HCT116 (cell line): ENCODE results near the gene DPYD. TPM values are rescaled to one million over a fixed set of nuclear protein-coding genes. Genes with fewer than 3 reads are reported as not detected.

ENCODE experiments used
- ATAC-seq: fragments of 200-7000 bp; cut with Tn5 transposase; 2 replicates; pipeline ENCODE4 v1.9.1; 2020; ENCODE audit warnings: mild to moderate bottlenecking, moderate library complexity
- BruUV-seq: library from RNA; stranded (reverse); fragments of 400-500 nt; replicated peaks from 2 replicates; lab custom pipeline; 2021; lab: Mats Ljungman, UMichigan
- CTCF ChIA-PET: fragments of 300-600 bp; sonication (Branson Sonifier 250); formaldehyde crosslinking; loops from one replicate; lab custom pipeline; 2021; ENCODE audit warnings: antibody characterized with exemption; lab: Charles Lee
- POLR2A ChIA-PET: fragments of 300-600, 350-600 bp; sonication (Branson Sonifier 250); formaldehyde crosslinking; loops from one replicate; lab custom pipeline; 2021; ENCODE audit warnings: antibody characterized with exemption; lab: Charles Lee
- RAD21 ChIA-PET, 2 experiments: fragments of 300-600 bp; sonication (Branson Sonifier 250); formaldehyde crosslinking; loops; one replicate each; lab custom pipeline; 2023; ENCODE audit warnings: low total read pairs in 2 of 2; ENCODE audit not compliant: uncharacterized antibody in 2 of 2, unreplicated experiment in 2 of 2, low non-redundant PET in 1 of 2; lab: Charles Lee
- DNase-seq: peaks from one replicate; pipeline ENCODE4 v3.0.0-alpha.2; 2010; ENCODE audit warnings: low read depth, low spot score
- H2AFZ ChIP-seq: fragments of 200-600 bp; shearing (Covaris generic), sonication (generic); 2 replicates; pipeline ENCODE4 v1.6.1; 2017; ENCODE audit warnings: low read depth, mixed run types, mixed read lengths, antibody characterized with exemption, low read length; ENCODE audit not compliant: poor library complexity, severe bottlenecking
- H3K27ac ChIP-seq: 2 replicates; pipeline ENCODE4 v1.5.1; 2012; ENCODE audit warnings: low read depth, low read length
- H3K27me3 ChIP-seq: fragments of 200-600 bp; sonication (generic); 2 replicates; pipeline ENCODE4 v1.6.1; 2016; ENCODE audit warnings: mixed run types, low read length, mixed read lengths; ENCODE audit not compliant: insufficient read depth
- H3K36me3 ChIP-seq, 2 experiments: fragments of 200-500 bp in 1 of 2; fragments of 200-600 bp in 1 of 2; sonication (Bioruptor generic) in 1 of 2; sonication (generic) in 1 of 2; 2 replicates each; pipeline versions ENCODE4 v1.5.1 to v1.6.1; 2014 to 2016; ENCODE audit warnings: low read length in 2 of 2, inconsistent platforms in 1 of 2, mixed read lengths in 1 of 2, mixed run types in 1 of 2; ENCODE audit not compliant: insufficient read depth in 2 of 2, control insufficient read depth in 1 of 2
- H3K4me1 ChIP-seq, 2 experiments: fragments of 200-600 bp in 1 of 2; sonication (generic) in 1 of 2; 2 replicates each; pipeline versions ENCODE4 v1.5.1 to v1.6.1; 2012 to 2017; ENCODE audit warnings: low read length in 2 of 2, inconsistent platforms in 1 of 2, mild to moderate bottlenecking in 1 of 2, mixed read lengths in 1 of 2, mixed run types in 1 of 2, moderate library complexity in 1 of 2; ENCODE audit not compliant: insufficient read depth in 2 of 2, control insufficient read depth in 1 of 2
- H3K4me2 ChIP-seq: fragments of 200-600 bp; sonication (generic); 2 replicates; pipeline ENCODE4 v1.6.1; 2017; ENCODE audit warnings: mixed run types, low read length, mixed read lengths
- H3K4me3 ChIP-seq, 2 experiments: fragments of 200-600 bp in 1 of 2; sonication (generic) in 1 of 2; replicated peaks in 1 of 2; 2 replicates each; pipeline ENCODE4 v1.5.1; 2011 to 2016; ENCODE audit warnings: low read length in 2 of 2, control low read depth in 1 of 2, low read depth in 1 of 2, mild to moderate bottlenecking in 1 of 2, mixed read lengths in 1 of 2, mixed run types in 1 of 2
- H3K79me2 ChIP-seq: fragments of 200-600 bp; sonication (generic); 2 replicates; pipeline ENCODE4 v1.6.1; 2017; ENCODE audit warnings: mild to moderate bottlenecking, mixed run types, low read length, moderate library complexity, mixed read lengths; ENCODE audit not compliant: insufficient read depth
- H3K9ac ChIP-seq: fragments of 200-600 bp; sonication (generic); 2 replicates; pipeline ENCODE4 v1.6.1; 2016; ENCODE audit warnings: low read length, mixed read lengths
- H3K9me2 ChIP-seq: fragments of 200-600 bp; sonication (generic), shearing (Covaris generic); 2 replicates; pipeline ENCODE4 v1.6.1; 2017; ENCODE audit warnings: mixed run types, mild to moderate bottlenecking, moderate library complexity; ENCODE audit not compliant: insufficient read depth
- H3K9me3 ChIP-seq, 2 experiments: fragments of 200-500 bp in 1 of 2; fragments of 200-600 bp in 1 of 2; sonication (Bioruptor generic) in 1 of 2; sonication (generic) in 1 of 2; 2 replicates each; pipeline ENCODE4 v1.6.1; 2014 to 2017; ENCODE audit warnings: low read length in 2 of 2, mixed read lengths in 2 of 2, inconsistent platforms in 1 of 2, low read depth in 1 of 2, mild to moderate bottlenecking in 1 of 2, mixed run types in 1 of 2, moderate library complexity in 1 of 2; ENCODE audit not compliant: control insufficient read depth in 1 of 2, insufficient read depth in 1 of 2
- H4K20me1 ChIP-seq: fragments of 200-600 bp; sonication (generic), shearing (Covaris generic); 2 replicates; pipeline ENCODE4 v1.6.1; 2017; ENCODE audit warnings: mixed run types, mild to moderate bottlenecking, moderate library complexity; ENCODE audit not compliant: insufficient read depth
- CTCF ChIP-seq, 3 experiments: fragments of 200-600 bp in 1 of 3; sonication (generic) in 1 of 3; IDR thresholded peaks in 2 of 3; conservative IDR thresholded peaks in 1 of 3; 2 replicates each; pipeline ENCODE4 v1.5.1; 2012 to 2017; ENCODE audit warnings: low read depth in 2 of 3, low read length in 2 of 3, antibody characterized with exemption in 1 of 3, borderline replicate concordance in 1 of 3, control low read depth in 1 of 3, mild to moderate bottlenecking in 1 of 3, mixed read lengths in 1 of 3, mixed run types in 1 of 3, moderate library complexity in 1 of 3; ENCODE audit not compliant: insufficient read depth in 1 of 3
- ELF1 ChIP-seq: IDR thresholded peaks from 2 replicates; pipeline ENCODE4 v1.6.1; 2012; ENCODE audit warnings: low read depth, borderline replicate concordance
- EZH2 ChIP-seq: fragments of 200-600 bp; sonication (generic); IDR thresholded peaks from 2 replicates; pipeline ENCODE4 v1.6.1; 2017; ENCODE audit warnings: antibody characterized with exemption, mixed run types
- JUND ChIP-seq: IDR thresholded peaks from 2 replicates; pipeline ENCODE4 v1.6.1; 2012
- MAX ChIP-seq: IDR thresholded peaks from 2 replicates; pipeline ENCODE4 v1.6.1; 2012
- POLR2A ChIP-seq: IDR thresholded peaks from 2 replicates; pipeline ENCODE4 v1.7.0; 2011; ENCODE audit warnings: borderline replicate concordance; ENCODE audit not compliant: insufficient read depth, insufficient read length; ENCODE audit errors: extremely low read depth
- POLR2AphosphoS5 ChIP-seq: IDR thresholded peaks from 2 replicates; pipeline ENCODE4 v1.6.1; 2011; ENCODE audit warnings: mild to moderate bottlenecking, low read depth, low read length, moderate library complexity
- REST ChIP-seq: IDR thresholded peaks from 2 replicates; pipeline ENCODE4 v1.6.1; 2012; ENCODE audit warnings: low read depth
- SP1 ChIP-seq: IDR thresholded peaks from 2 replicates; pipeline ENCODE4 v1.6.1; 2012; ENCODE audit warnings: low read depth
- SRF ChIP-seq: IDR thresholded peaks from 2 replicates; pipeline ENCODE4 v1.6.1; 2012; ENCODE audit warnings: low read depth
- TCF7L2 ChIP-seq: IDR thresholded peaks from 2 replicates; pipeline ENCODE4 v1.7.0; 2011; ENCODE audit warnings: borderline replicate concordance, inconsistent platforms; ENCODE audit not compliant: insufficient read depth, insufficient read length; ENCODE audit errors: extremely low read depth
- YY1 ChIP-seq: IDR thresholded peaks from 2 replicates; pipeline ENCODE4 v1.6.1; 2011; ENCODE audit warnings: low read length, low read depth, moderate library complexity, mild to moderate bottlenecking; ENCODE audit not compliant: insufficient replicate concordance; ENCODE audit errors: extremely low read depth
- ZFX ChIP-seq: fragments of 450-650 bp; IDR thresholded peaks from 2 replicates; pipeline ENCODE4 v1.6.1; 2017
- intact Hi-C: fragments of 100-400 bp; cut with micrococcal nuclease; formaldehyde crosslinking; loops from 2 replicates; pipeline ENCODE4 v1.10.0; 2022
- total RNA-seq: library from RNA; stranded (reverse); gene quantifications from one replicate; pipeline ENCODE4 v1.2.1, GENCODE V29; 2021; ENCODE audit not compliant: unreplicated experiment

Gene DPYD
- total RNA-seq, 1 experiment from 2014 or later: 1.7 TPM

GRCh38 chr1:97482022-97482421 lies 438.8 kb downstream of the DPYD start (continued):
- no peak for TF ChIP-seq TCF7L2
- TF ChIP-seq POLR2AphosphoS5: no peak
- no peak for TF ChIP-seq YY1
- no peak for TF ChIP-seq SRF
- no peak for TF ChIP-seq ELF1

GRCh38 chr1:97467445-97467844 lies 453.4 kb downstream of the DPYD start:
- ChIA-PET RAD21 (no interaction called here), CTCF (no interaction called here), POLR2A (interaction anchor here (0.6 kb wide), 1 partner anchor 22 kb away, joined by 3 read pairs; no protein-coding TSS in a partner anchor)
- H3K9me2 ChIP-seq: 0 out of 2 replicates have a peak, but pooled peaks cover 3% of the 10 kb centered on the region
- BruUV-seq: no TSS peak
- H3K9ac ChIP-seq: no peak overlapping the region
- H3K36me3 ChIP-seq: no peaks in the 10 kb centered on the region
- H3K4me3 ChIP-seq: no peak overlapping the region
- H3K9me3 ChIP-seq: no peaks in the 10 kb centered on the region
- H3K79me2 ChIP-seq: no peaks in the 10 kb centered on the region
- no peak overlapping the region for H3K4me2 ChIP-seq
- H2AFZ ChIP-seq: no peak overlapping the region
- no peaks in the 10 kb centered on the region for H3K27me3 ChIP-seq
- no peak overlapping the region for H3K27ac ChIP-seq
- DNase-seq (no peak), ATAC-seq (no peak)
- H4K20me1 ChIP-seq: no peaks in the 10 kb centered on the region
- H3K4me1 ChIP-seq: no peaks in the 10 kb centered on the region
- intact Hi-C loops: no loop called here
- TF ChIP-seq JUND (no peak), CTCF (IDR thresholded peaks at IDR 0.05 in 2 of 3, conservative IDR thresholded peaks at IDR 0.05 in 1 of 3; ENCODE audit: borderline replicate concordance in 1 of 3, insufficient read depth in 1 of 3, low read depth in 2 of 3, low read length in 2 of 3) (no peak), EZH2 (no peak), MAX (no peak), YY1 (no peak), ZFX (no peak), SP1 (no peak), REST (no peak), POLR2A (no peak), TCF7L2 (no peak)
